Measurements from ENCODE around the gene KIAA2012.

KIAA2012 gene

GRCh38 chr2:202105025-202105424 is 32.0 kb downstream of the KIAA2012 start:
- ATAC-seq, result no peak
- TF ChIP-seq PATZ1 (CRISPR knock-in tag; IDR thresholded peaks at IDR 0.05; ENCODE audit: borderline replicate concordance) (no peak), RARB (CRISPR knock-in tag; IDR thresholded peaks at IDR 0.05) (no peak), TOX (CRISPR knock-in tag; IDR thresholded peaks at IDR 0.05; ENCODE audit: borderline replicate concordance) (no peak), SNAI2 (CRISPR knock-in tag; IDR thresholded peaks at IDR 0.05) (no peak), BACH2 (CRISPR knock-in tag; IDR thresholded peaks at IDR 0.05; ENCODE audit: borderline replicate concordance) (no peak), ZC3H10 (CRISPR knock-in tag; IDR thresholded peaks at IDR 0.05) (no peak), PPARA (CRISPR knock-in tag; IDR thresholded peaks at IDR 0.05; ENCODE audit: borderline replicate concordance) (no peak), ESRRG (CRISPR knock-in tag; IDR thresholded peaks at IDR 0.05) (no peak), ARNTL (CRISPR knock-in tag; IDR thresholded peaks at IDR 0.05; ENCODE audit: borderline replicate concordance, low read depth) (no peak), TCF4 (CRISPR knock-in tag; IDR thresholded peaks at IDR 0.05; ENCODE audit: borderline replicate concordance) (no peak), ZNF8 (CRISPR knock-in tag; IDR thresholded peaks at IDR 0.05) (no peak), ISL1 (CRISPR knock-in tag; IDR thresholded peaks at IDR 0.05) (no peak), CSDC2 (CRISPR knock-in tag; IDR thresholded peaks at IDR 0.05) (no peak), ZFP3 (CRISPR knock-in tag; IDR thresholded peaks at IDR 0.05) (no peak), ZNF70 (CRISPR knock-in tag; IDR thresholded peaks at IDR 0.05) (no peak), ZNF565 (CRISPR knock-in tag; conservative IDR thresholded peaks at IDR 0.05; ENCODE audit: low read depth) (no peak)
- TF ChIP-seq, protein P1, sequence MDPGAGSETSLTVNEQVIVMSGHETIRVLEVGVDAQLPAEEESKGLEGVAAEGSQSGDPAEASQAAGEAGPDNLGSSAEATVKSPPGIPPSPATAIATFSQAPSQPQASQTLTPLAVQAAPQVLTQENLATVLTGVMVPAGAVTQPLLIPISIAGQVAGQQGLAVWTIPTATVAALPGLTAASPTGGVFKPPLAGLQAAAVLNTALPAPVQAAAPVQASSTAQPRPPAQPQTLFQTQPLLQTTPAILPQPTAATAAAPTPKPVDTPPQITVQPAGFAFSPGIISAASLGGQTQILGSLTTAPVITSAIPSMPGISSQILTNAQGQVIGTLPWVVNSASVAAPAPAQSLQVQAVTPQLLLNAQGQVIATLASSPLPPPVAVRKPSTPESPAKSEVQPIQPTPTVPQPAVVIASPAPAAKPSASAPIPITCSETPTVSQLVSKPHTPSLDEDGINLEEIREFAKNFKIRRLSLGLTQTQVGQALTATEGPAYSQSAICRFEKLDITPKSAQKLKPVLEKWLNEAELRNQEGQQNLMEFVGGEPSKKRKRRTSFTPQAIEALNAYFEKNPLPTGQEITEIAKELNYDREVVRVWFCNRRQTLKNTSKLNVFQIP (CRISPR knock-in tag; IDR thresholded peaks at IDR 0.05; ENCODE audit: borderline replicate concordance, low read depth), result no peak
- TF ChIP-seq, protein P2, sequence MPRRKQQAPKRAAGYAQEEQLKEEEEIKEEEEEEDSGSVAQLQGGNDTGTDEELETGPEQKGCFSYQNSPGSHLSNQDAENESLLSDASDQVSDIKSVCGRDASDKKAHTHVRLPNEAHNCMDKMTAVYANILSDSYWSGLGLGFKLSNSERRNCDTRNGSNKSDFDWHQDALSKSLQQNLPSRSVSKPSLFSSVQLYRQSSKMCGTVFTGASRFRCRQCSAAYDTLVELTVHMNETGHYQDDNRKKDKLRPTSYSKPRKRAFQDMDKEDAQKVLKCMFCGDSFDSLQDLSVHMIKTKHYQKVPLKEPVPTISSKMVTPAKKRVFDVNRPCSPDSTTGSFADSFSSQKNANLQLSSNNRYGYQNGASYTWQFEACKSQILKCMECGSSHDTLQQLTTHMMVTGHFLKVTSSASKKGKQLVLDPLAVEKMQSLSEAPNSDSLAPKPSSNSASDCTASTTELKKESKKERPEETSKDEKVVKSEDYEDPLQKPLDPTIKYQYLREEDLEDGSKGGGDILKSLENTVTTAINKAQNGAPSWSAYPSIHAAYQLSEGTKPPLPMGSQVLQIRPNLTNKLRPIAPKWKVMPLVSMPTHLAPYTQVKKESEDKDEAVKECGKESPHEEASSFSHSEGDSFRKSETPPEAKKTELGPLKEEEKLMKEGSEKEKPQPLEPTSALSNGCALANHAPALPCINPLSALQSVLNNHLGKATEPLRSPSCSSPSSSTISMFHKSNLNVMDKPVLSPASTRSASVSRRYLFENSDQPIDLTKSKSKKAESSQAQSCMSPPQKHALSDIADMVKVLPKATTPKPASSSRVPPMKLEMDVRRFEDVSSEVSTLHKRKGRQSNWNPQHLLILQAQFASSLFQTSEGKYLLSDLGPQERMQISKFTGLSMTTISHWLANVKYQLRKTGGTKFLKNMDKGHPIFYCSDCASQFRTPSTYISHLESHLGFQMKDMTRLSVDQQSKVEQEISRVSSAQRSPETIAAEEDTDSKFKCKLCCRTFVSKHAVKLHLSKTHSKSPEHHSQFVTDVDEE (CRISPR knock-in tag; IDR thresholded peaks at IDR 0.05), result no peak
- TF ChIP-seq, protein P3, sequence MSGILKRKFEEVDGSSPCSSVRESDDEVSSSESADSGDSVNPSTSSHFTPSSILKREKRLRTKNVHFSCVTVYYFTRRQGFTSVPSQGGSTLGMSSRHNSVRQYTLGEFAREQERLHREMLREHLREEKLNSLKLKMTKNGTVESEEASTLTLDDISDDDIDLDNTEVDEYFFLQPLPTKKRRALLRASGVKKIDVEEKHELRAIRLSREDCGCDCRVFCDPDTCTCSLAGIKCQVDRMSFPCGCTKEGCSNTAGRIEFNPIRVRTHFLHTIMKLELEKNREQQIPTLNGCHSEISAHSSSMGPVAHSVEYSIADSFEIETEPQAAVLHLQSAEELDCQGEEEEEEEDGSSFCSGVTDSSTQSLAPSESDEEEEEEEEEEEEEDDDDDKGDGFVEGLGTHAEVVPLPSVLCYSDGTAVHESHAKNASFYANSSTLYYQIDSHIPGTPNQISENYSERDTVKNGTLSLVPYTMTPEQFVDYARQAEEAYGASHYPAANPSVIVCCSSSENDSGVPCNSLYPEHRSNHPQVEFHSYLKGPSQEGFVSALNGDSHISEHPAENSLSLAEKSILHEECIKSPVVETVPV (CRISPR knock-in tag; IDR thresholded peaks at IDR 0.05), result no peak
- TF ChIP-seq, protein P4, sequence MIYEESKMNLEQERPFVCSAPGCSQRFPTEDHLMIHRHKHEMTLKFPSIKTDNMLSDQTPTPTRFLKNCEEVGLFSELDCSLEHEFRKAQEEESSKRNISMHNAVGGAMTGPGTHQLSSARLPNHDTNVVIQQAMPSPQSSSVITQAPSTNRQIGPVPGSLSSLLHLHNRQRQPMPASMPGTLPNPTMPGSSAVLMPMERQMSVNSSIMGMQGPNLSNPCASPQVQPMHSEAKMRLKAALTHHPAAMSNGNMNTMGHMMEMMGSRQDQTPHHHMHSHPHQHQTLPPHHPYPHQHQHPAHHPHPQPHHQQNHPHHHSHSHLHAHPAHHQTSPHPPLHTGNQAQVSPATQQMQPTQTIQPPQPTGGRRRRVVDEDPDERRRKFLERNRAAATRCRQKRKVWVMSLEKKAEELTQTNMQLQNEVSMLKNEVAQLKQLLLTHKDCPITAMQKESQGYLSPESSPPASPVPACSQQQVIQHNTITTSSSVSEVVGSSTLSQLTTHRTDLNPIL (CRISPR knock-in tag; IDR thresholded peaks at IDR 0.05; ENCODE audit: low read depth), result no peak

DNA sequence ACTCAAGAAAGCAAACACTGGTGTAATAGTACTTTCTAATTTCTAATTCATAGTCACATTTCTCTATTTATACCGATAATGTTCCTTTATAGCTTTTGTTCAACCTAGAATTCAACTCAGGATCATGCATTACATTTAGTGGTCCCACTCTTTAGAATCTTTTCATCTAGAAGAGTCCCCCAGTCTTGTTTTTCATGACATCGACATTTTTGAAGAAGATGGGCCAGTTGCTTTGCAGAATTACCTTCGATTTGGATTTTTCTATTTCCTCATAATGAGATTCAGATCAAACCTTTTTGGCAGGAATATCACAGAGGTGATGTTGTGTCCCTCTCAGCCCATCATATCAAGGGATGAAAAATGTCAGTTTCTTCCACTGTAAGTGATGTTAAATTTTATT is 35.3 kb downstream of the KIAA2012 start:
- ATAC-seq, result no peak

More for the DNA sequence above, 35.3 kb downstream of the KIAA2012 start:
- TF ChIP-seq ZC3H10 (CRISPR knock-in tag; IDR thresholded peaks at IDR 0.05), result no peak
- TF ChIP-seq TOX (CRISPR knock-in tag; IDR thresholded peaks at IDR 0.05; ENCODE audit: borderline replicate concordance), result no peak
- TF ChIP-seq SNAI2 (CRISPR knock-in tag; IDR thresholded peaks at IDR 0.05), result no peak
- TF ChIP-seq PPARA (CRISPR knock-in tag; IDR thresholded peaks at IDR 0.05; ENCODE audit: borderline replicate concordance), result no peak
- TF ChIP-seq ZNF565 (CRISPR knock-in tag; conservative IDR thresholded peaks at IDR 0.05; ENCODE audit: low read depth), result no peak
- no peak for TF ChIP-seq ZFP30 (CRISPR knock-in tag; IDR thresholded peaks at IDR 0.05)
- TF ChIP-seq, protein P3 (CRISPR knock-in tag; IDR thresholded peaks at IDR 0.05), result no peak
- TF ChIP-seq, protein P1 (CRISPR knock-in tag; IDR thresholded peaks at IDR 0.05; ENCODE audit: borderline replicate concordance, low read depth), result no peak
- TF ChIP-seq CSDC2 (CRISPR knock-in tag; IDR thresholded peaks at IDR 0.05), result no peak
- no peak for TF ChIP-seq ZNF8 (CRISPR knock-in tag; IDR thresholded peaks at IDR 0.05)
